ENCODE data around the gene CRACDL.
A peak's percentile ranks its signal among the peaks of the same experiment; 100 is the strongest.
"Not testable (repeated sequence)": the region's sequence is repeated elsewhere in the genome, so short reads cannot be mapped to it uniquely, and the experiment has no call there.

CRACDL gene

DNA sequence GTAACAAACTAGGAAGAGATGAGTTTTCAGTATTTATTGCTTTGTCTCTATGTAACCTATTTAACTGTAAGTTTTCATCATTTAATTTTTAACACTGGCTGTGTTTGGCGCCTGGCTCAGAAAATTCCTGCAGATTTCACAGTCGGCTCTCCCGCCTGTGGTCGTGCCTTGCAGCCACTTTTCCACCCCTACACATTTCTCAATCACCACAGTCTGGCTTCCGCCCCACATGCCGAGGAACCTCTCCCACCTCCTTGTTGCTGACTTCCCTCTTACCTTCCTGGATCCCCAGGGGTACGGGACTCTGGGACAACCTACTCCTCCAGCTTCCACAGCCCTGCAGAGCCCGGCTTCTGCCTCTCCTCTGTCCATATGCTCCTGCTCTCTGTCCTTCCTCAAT, 163.5 kb downstream of the CRACDL start:
- DNase-seq: no peak

DNA sequence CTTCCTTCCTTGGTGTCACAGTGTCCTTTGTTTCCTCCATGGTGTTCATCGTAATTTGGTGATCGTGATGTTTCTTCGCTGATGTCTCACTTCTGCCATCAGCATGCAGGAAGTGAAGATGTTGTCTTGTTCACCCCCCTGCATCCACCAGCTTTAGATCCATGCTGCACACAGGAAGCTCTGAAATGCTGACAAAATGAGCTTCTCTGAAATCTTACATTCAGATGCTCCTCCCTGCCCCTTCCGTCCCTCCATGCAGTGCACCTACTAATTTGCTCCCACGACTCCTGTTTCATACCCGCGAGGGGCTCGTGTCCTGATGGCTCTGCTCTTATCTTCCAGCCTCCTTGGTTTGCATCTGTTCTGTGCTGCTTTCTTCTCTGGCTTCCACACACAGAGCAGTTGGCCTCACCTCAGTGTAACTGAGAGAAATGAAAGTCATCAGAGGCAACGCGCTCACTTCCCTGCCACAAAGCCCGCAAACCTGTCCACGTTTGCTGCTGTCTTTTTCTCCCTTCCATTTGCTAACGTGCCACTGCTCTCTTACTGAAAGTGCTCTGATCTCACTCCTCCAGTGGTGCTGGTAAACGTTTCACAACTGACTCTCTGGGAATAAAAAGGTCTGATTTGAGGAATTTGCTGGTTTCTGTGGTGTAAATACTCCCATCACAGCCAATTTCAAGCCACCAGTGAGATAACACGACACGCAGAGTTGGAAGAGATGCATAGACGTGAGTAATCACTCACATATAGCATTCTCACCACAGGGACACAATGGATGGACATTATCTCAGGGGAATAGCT, 164.1 kb downstream of the CRACDL start:
- peak; percentile 64 to 76 for DNase-seq

DNA sequence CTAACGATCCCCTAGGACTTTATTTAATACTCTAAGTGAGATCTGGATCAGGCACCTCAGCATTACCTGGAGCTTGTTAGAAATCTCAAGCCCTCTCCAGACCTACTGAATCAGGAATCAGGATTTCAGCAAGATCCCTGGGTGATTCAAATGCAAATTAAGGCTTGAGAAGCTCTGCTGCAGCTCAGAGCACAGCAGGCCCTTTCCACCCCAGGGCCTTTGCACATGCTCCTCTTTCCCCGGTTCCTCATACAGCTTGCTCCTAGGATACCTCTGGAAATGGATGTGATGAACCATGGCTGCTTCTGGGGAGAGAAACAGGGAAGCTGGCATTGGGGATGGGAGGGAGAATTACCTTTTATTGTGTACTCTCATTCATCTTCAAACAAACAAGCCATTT, 164.8 kb downstream of the CRACDL start:
- no peak for DNase-seq

DNA sequence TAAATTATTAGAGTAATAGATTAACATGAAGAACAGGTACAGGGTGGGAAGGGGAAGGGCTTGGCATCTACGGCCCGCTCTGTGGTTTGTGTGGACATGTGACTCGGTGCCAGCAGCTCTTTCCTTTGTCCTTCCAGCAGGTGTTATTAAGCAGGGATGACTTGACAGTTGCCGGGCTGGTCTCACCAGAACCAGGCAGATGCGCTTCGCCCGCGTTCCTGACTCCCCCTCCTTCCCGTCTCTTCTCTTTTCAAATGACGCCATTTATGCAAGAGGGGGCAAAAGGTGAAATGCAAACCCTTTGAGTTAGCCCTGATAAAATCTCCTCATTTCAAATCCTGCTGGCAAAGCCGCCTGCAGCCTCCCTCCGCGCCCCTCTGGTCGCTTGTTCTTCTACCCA, 166.2 kb downstream of the CRACDL start:
- DNase-seq: peak; percentile 22 to 46

DNA sequence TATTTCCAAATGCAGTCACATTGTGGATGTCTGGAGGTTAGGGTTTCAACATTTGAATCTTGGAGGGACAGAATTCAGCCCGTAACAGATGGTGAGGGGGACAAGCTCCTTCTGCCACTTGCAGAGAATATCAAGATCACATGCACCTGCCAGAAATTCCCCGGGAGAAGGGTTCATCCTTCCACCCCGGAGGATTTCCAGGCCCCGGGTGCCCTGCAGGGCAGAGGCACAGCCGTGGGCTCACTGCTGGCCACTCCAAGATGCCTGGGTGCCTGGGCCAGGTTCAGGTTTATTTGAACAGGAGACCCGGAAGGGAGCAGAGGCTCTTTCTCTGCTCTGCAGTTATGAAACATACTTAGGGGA, 166.9 kb downstream of the CRACDL start:
- no peak for DNase-seq

DNA sequence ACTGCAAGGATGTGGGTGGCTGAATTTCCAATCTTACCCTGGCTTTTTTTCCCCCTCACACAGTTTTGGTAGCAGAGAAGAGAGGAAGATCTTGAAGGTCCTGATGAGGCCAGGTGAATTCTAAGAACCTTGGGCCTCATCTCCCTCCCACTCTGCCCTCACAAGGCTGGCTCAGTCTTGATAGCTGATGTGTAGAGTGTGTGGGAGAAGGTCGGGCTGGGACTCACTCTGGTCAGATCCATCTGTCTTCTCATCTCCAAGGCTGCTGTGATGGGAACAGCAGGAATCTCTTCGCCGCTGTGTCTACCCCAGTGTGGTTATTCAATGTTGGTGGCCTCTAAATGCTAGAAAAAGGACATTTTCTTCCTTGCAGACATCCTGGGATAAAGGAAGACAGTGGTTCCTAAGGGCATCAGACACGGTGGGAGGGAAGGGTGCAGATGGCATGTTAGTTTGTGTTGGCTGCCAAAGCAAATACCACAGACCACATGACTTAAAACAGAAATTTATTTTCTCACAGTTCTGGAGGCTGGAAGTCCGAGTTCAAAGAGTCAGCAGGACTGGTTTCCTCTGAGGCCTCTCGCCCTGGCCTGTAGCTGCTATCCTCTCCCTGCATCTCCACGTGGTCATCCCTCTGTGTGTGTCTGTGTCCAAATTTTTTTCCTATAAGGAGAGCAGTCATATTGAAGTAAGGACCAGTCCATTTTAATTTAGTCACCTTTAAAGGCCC, 167.5 kb downstream of the CRACDL start:
- DNase-seq: no peak

DNA sequence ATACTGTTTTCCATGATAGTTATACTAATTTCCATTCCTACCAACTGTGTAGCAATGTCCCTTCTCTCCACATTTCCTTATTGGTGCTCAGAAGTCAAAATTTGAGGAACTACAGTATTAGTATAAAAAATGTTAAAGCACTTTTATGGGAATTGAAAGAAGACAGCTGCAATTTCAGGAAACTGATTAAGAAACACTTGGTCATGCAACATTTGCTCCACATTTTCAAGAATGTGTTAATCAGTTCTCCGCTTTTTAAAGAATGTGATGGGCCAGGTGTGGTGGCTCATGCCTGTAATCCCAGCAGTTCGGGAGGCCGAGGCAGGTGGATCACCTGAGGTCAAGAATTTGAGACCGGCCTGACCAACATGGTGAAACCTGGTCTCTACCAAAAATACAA, 171.5 kb downstream of the CRACDL start:
- no peak for DNase-seq

DNA sequence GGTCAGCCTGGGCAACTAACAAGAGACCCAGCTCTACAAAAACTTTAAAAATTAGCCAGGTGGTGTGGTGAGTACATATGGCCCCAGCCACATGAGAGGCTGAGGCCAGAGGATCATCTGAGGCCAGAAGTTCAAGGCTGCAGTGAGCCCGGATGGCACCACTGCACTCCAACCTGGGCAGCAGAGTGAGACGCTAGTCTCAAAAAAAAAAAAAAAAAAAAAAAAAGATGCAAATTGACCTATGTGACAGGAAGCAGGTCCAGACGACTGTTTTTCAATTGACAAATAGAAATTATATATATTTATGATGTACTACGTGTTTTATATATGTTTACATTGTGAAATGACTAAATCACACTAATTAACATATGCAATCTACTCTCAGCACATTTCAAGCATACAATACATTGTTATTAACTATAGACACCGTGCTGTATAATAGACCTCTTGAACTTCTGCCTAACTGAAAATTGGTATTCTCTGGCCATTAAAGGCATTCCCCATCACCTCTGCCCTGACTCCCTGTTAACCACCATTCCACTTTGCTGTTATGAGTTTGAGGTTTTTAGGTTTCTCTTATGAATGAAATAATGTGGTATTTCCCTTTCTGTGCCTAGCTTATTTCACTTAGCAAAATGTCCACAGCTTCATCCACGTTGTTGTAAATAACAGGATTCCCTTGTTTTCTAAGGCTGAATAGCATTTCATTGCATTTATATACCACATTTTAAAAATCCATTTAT, 172.6 kb downstream of the CRACDL start:
- DNase-seq: no peak

DNA sequence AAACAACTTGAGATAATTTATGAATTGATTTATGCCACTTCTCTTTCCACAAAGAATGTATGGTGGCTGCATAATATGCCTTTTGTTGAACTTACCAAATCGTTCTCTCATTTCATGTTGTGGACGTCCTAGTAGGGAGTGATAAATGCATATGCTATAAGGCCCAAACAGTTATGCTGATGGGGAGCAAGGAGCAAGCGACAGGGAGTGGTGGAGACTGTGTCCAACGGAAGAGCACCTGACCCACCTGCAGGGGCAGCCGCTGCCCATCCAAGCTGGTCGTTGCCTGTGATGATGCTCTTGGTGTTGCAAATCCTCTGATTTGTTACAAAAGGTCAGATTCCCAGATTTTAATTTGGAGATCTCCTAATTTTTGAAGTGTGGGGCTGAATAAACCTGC, 174.1 kb downstream of the CRACDL start:
- no peak for DNase-seq

DNA sequence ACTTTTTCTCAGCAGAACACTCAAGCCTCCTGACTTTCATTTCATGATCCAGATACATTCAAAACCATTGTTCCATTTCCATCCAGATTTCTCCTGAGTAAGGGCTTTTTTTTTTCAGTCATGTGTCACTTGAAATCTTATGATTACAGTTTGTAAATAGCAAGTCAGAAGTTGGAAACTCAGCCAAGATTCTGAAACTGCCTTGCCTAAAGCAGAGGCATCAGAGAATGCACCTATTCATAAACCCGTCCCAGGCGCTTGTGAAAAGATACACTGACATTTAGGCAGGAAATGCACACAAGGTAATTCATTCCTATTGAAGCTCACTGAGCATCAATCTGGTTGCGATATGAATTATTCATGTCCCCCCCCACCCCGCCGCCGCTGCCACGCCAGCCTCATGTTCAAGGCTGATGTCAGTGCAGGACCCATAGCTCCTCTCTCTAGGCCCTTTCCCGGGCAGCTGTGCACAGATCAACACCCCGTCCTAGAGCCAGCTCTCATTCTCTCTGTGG, 174.7 kb downstream of the CRACDL start:
- DNase-seq: peak in 1 of 2 donors; percentile 44

DNA sequence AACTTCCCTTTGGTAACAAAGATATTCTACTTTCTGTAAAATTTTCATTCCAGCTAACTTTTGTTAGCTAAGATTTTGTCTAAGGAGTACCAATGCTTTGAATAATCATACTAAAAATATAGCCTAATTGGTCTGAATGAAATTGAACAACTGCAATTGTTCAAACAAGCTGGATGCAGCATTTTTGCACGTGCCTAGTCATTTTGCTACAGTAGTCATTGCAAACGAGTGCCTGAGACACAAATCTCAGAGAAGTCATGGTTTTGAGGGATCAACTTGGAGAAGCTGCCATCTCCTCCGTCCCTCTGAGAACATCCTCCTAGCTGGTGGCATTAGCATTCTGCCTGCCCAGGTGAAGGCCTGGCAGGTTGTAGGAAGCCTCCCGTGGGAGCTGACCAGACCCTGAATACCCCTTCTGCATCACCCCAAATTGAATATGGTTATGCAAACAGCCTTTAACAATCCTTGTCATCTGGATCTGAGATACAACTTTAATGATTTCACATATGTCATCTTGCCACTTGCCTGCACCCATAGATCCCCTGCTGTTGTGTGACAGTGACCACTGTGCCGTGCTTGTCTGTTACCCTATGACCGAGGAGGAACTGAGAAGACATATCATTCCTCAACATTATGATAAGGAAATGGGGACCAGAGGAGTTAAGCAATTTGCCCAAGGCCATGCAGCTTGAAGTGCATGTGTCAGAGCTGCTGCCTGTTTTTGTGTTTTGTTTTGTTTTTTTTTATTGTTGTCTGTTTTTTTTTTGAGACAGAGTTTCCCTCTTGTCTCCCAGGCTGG, 176.0 kb downstream of the CRACDL start:
- no peak for DNase-seq

DNA sequence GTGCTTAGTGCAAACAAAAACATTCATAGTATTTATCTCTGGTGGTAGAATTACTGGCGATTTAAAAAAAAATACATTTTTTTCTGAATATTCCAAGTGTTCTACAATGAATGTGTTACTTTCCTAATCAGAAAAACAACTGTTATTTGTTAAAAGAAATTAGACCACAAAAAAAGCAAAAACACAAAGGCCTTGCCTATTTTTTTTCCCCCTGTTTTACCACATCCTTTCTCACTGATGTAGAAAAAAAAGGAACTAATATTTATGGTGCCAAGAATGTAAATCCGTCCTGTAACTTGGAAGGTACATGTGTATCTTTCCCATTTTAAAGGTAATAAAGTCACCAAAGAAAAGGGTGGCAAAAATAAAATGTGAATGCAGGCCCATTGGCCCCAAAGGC, 176.7 kb downstream of the CRACDL start:
- no peak for DNase-seq

DNA sequence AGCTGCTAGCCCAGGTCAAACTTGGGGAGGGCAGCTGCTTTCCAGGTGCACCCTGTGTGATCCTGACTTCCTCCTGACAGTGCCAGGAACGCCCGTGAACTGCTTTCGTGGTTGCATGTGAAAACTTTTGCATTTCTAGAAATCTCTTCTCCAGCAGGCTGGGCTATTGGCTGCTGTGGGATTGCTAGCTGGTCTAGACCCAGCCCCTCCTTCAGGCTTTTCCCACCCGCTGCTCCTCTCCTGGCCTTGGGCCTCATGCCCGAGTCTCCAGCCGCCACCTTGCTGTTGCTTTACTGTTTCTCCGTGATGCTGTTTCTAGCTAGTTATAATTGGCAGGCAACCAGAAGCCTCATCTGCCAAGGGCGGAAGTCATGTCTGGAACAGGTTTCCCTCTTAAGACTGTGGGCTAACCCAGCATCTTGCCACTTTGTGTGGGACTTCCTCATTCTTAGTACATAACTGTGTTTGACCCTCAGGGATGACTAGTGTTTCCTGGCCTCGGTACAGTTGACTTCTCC, 178.1 kb downstream of the CRACDL start:
- DNase-seq: peak; percentile 70 to 72

DNA sequence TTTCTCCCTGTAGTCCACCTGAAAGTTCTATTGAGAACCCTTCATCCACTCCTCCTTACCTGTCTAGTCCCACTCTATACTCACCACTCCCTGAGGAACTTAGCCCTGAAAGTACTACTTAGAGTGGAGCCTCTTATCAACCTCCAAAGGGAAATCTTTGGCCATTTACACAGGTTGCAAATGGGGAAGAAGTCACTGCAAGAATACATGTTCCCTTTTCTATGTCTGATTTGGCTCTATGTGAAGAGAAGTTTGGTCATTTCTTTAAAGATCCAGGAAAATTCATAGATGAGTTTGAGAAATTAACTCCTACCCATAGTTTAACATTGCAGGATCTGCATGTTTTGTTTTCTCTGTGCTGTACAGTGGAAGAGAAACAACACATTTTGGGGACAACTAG, 182.2 kb downstream of the CRACDL start:
- DNase-seq: no peak

DNA sequence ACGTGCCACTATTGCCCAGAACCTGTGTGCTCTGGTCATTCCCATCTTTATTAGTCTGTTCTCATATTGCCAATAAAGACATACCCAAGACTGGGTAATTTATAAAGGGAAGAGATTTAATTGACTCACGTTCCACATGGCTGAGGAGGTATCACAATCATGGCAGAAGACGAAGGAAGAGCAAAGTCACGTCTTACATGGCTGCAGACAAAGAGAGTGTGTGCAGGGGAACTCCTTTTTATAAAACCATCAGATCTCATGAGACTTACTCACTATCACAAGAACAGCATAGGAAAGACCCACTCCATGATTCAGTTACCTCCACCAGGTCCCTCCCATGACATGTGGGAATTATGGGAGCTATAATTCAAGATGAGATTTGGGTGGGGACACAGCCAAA, 183.3 kb downstream of the CRACDL start:
- not testable (repeated sequence) for DNase-seq

DNA sequence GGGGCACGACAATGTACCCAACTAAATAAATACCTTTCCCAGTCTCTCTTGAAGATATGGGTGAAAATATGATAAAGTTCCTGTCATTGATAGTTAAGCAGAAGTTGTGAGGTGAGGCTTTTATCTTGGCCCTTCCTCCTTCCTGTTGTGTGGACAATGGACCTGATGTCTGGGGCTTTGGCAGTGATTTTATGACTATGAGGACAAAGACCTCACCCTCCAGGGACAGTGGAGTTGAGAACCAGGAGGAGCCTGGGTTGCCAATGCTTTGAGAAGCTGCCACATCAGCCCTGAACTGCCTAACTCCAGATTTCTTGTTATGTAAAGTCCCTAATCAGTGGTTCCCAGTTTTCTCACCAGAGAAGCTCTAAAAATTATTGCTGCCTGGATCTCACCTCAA, 184.3 kb downstream of the CRACDL start:
- no peak for DNase-seq

DNA sequence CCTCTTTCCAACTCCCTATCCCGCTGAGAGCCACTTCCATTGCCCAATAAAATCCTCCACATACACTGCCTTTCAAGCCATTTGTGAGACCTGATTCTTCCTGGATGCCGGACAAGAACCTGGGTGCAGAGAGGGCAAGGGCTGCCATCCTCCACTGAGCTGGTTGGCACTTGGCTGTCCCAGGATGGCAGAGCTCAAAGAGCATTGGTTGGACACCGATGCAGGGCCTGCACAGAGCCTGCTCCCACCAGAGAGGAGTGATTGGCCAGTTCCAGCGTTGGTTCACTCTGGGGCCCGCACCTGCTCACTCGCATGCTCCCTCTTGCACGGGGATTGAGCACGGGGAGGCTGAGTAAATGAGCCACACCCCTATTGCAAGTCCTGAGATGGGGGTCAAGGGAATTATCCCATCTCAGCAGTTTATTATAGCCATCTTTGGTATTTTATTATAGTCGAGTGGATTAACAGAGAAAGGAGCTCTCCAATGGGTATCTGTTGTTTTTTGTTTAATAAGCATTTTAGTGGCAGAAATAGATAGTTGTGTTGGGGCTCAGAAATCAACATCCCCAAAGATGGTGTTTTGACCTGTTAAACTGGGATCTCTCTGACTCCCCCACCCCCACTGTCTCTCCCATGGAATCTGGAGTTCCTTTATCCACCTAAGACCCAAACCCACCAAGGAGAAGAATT, 185.3 kb downstream of the CRACDL start:
- no peak for DNase-seq

DNA sequence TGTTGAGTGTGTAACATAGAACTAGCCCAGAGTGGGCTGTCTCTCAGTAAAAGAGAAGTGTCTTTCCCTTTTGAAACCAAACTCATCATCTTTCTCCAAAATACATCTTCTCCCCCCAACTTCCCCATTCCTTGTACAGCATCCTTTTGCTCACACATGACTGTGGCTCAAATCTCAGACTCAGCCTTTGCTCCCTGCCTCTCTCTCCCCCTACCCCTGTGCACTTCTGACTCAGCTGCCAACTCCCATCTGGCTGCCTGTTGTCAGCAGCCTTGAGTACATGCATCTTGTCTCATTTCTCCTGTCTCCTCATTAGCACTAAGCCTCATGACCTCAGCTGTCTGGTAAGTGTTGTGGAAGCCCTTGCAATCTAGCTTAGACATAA, 187.0 kb downstream of the CRACDL start:
- DNase-seq: peak in 1 of 2 donors; percentile 59

DNA sequence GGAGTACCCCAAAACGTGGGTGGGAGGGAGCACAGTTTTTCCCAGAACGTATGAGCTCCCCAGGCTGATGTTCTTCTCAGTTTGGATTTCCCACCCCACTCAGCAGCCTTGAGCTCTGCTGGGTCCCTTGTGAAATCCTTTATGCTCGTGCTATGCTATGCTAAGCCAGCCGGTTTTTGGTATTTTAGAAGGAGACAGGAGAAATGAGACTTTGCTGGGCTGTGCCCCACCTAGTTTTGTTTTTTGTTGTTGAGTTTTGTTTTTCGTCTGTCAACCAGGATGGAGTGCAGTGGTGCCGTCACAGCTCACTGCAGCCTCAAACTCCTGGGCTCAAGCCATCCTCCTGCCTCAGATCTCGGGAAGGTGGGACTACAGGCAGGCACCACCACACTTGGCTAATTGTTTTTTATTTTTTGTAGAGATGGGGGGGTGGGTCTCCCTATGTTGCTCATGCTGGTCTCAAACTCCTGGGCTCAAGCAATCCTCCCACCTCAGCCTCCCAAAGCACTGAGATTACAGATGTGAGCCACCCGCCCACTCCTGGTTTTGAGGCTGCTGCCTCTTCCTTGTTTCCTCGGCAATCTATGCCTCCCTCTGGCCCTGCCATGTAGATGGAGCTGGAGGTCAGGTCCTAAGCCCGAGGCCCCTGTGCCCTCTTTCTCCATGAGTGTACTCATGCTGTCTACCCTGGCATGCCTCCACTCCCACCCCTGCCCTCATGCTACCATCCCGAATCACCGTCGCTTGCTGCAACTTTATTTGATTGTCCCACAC, 187.5 kb downstream of the CRACDL start:
- no peak for DNase-seq

DNA sequence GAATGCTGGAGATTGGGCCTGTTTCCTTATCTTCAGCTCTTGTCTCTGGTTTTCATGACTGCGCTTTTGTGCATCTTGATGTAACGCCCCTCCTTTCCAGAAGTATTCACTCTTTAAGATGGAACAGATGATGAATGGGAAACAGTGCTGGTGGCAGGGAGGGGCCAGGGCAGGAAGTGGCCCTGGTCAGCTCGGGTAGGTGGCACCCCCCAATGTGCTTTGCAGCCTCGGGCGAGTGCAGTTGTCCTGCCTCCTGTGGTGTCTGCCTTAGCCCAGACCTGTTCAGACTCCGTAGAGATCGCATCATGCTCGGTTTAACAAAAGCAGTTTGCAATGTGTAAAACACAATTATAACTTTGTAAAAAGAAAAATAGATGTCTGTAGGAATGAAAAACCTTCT, 188.1 kb downstream of the CRACDL start:
- DNase-seq: no peak

DNA sequence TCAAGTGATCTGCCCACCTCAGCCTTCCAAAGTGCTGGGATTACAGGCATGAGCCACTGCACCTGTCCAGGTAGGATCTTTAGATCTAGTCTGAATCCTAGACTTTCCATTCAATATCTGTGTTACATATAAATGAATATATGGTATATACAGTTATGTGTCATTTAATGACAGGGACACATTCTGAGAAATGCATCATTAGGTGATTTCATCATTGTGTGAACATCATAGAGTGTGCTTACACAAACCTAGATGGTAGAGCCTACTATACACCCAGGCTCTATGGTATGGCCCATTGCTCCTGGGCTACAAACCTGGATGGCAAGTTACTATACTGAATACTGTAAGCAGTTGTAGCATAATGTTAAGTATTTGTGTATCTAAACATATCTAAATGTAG, 189.6 kb downstream of the CRACDL start:
- DNase-seq: no peak

All from CD4-positive, alpha-beta T cell treated with Interleukin-1 beta for 1 hour (primary cell).